Activated T-cell treated with anti-CD3 and anti-CD28 coated beads, Interleukin-2, amount 50 U/mL, for 24 hours (primary cell): ENCODE data around the gene PRDX1.
"Not testable (repeated sequence)": the region's sequence is repeated elsewhere in the genome, so short reads cannot be mapped to it uniquely, and the experiment has no call there.

ENCODE experiments used
- DNase-seq: peaks from one replicate; pipeline ENCODE4 v3.0.0-alpha.2; 2020
- H3K27ac Mint-ChIP-seq: 2 replicates; pipeline ENCODE4 v1.8.0; 2020; ENCODE audit warnings: mild to moderate bottlenecking, mixed read lengths
- H3K27me3 Mint-ChIP-seq: 2 replicates; pipeline ENCODE4 v1.8.0; 2020; ENCODE audit warnings: mixed read lengths
- H3K36me3 Mint-ChIP-seq: 2 replicates; pipeline ENCODE4 v1.8.0; 2020; ENCODE audit warnings: low read depth, mixed read lengths
- H3K4me1 Mint-ChIP-seq: 2 replicates; pipeline ENCODE4 v1.8.0; 2020; ENCODE audit warnings: low read depth, mixed read lengths
- H3K4me3 Mint-ChIP-seq: 2 replicates; pipeline ENCODE4 v1.8.0; 2020; ENCODE audit warnings: mild to moderate bottlenecking, moderate library complexity, mixed read lengths
- H3K9me3 Mint-ChIP-seq: 2 replicates; pipeline ENCODE4 v1.8.0; 2020; ENCODE audit warnings: mixed read lengths

The PRDX1 gene

DNA sequence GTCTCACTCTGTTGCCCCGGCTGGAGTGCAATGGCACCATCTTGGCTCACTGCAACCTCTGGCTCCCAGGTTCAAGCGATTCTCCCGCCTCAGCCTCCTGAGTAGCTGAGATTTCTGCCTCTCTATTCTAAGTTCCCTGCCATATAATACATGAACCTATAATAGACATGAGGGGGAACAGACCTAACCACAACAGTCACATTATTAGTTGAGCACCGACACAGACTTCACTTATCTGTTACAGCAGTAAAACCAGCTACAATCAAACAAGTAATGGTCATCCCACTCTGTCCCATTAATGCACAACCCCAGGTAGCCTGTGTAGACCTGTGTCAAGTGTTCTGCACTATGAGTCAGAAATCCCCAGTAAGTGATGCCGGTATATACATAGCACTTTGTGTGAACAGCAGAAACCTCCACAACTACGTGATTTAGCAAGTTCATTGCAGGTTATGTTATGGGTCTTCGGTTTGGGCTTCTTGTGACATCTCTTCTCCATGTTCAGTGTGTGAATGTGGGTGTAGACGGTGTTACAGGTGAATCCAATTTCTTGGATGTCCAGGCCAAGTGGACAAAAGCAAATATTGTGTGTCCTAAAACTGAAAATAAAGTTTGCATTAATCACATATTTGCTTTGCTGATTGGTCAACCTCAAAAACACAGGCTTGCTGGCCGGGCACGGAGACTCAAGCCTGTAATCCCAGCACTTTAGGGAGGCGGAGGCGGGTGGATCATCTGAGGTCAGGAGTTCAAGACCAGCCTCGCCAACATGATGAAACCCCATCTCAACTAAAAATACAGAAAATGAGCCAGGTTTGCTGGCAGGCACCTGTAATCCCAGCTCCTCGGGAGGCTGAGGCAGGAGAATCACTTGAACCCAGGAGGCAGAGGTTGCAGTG, 18.0 kb downstream of the PRDX1 start:
- no peak overlapping the region for H3K27ac Mint-ChIP-seq
- H3K27me3 Mint-ChIP-seq = no peaks in the 10 kb centered on the region
- no peak overlapping the region for H3K4me3 Mint-ChIP-seq
- H3K36me3 Mint-ChIP-seq = peaks cover 42% of the 10 kb centered on the region
- no peaks in the 10 kb centered on the region for H3K9me3 Mint-ChIP-seq
- H3K4me1 Mint-ChIP-seq = peaks cover 37% of the 10 kb centered on the region
- no peak for DNase-seq

- no peak for DNase-seq
- H3K27me3 Mint-ChIP-seq = no peaks in the 10 kb centered on the region
- H3K27ac Mint-ChIP-seq = no peak overlapping the region
- H3K4me3 Mint-ChIP-seq = peak overlapping the region; percentile 92
- no peaks in the 10 kb centered on the region for H3K9me3 Mint-ChIP-seq
- peaks cover 39% of the 10 kb centered on the region for H3K4me1 Mint-ChIP-seq
- H3K36me3 Mint-ChIP-seq = peaks cover 28% of the 10 kb centered on the region
Measured at GRCh38 chr1:45501505-45501859, 20.2 kb downstream of the PRDX1 start.

DNA sequence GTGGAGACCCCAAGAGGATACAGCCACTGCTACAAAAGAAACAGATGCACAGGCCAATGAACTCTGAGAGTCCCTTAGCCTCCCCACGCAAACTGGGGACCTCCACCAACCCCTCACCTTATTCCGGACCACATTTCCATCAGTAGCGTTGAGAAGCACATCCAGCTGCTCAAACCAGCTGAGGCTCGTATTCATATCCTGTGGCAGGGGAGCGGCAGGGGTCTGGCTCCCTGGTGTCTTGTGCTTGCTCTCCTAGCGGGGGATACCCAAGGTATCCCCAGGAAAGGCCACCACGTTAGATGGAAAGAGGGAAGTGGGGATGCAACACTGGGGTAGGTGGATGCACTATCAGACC, 22.3 kb downstream of the PRDX1 start:
- H3K27ac Mint-ChIP-seq = peak overlapping the region; percentile 95
- peaks cover 39% of the 10 kb centered on the region for H3K4me1 Mint-ChIP-seq
- peak overlapping the region; percentile 92 for H3K4me3 Mint-ChIP-seq
- no peak for DNase-seq
- H3K36me3 Mint-ChIP-seq = peaks cover 27% of the 10 kb centered on the region
- H3K9me3 Mint-ChIP-seq = no peaks in the 10 kb centered on the region
- no peaks in the 10 kb centered on the region for H3K27me3 Mint-ChIP-seq

DNA sequence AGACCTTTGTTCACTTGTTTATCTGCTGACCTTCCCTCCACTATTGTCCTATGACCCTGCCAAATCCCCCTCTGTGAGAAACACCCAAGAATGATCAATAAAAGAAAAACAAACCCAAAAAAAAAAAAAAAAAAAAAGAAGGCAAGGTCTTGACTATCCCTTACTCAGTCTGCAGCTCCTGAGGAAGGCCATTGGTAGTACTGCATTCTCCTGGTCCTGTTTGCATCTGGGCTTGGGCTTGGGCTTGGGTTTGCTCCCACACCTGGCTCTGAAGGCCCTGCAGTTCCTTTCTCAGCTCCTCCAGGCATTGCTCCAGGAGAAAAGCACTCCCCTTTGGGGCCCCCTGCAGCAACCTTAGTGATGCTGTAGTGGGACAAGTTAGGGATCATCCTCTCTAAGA, 23.4 kb downstream of the PRDX1 start:
- no peak overlapping the region for H3K4me3 Mint-ChIP-seq
- H3K9me3 Mint-ChIP-seq = no peaks in the 10 kb centered on the region
- H3K27me3 Mint-ChIP-seq = no peaks in the 10 kb centered on the region
- H3K27ac Mint-ChIP-seq = no peak overlapping the region
- H3K36me3 Mint-ChIP-seq = peaks cover 18% of the 10 kb centered on the region
- no peak for DNase-seq
- H3K4me1 Mint-ChIP-seq = peaks cover 35% of the 10 kb centered on the region

- H3K27me3 Mint-ChIP-seq = no peaks in the 10 kb centered on the region
- DNase-seq = no peak
- H3K9me3 Mint-ChIP-seq = no peaks in the 10 kb centered on the region
- H3K4me3 Mint-ChIP-seq = no peak overlapping the region
- H3K27ac Mint-ChIP-seq = peak overlapping the region; percentile 11
- H3K4me1 Mint-ChIP-seq = peaks cover 9% of the 10 kb centered on the region
- H3K36me3 Mint-ChIP-seq = peaks cover 2% of the 10 kb centered on the region
Measured at GRCh38 chr1:45493116-45493697, 28.5 kb downstream of the PRDX1 start.

GRCh38 chr1:45492691-45493090, 29.0 kb downstream of the PRDX1 start:
- no peaks in the 10 kb centered on the region for H3K27me3 Mint-ChIP-seq
- peaks cover 9% of the 10 kb centered on the region for H3K4me1 Mint-ChIP-seq
- peaks cover 2% of the 10 kb centered on the region for H3K36me3 Mint-ChIP-seq
- H3K27ac Mint-ChIP-seq = no peak overlapping the region
- H3K9me3 Mint-ChIP-seq = no peaks in the 10 kb centered on the region
- DNase-seq = no peak
- H3K4me3 Mint-ChIP-seq = no peak overlapping the region

DNA sequence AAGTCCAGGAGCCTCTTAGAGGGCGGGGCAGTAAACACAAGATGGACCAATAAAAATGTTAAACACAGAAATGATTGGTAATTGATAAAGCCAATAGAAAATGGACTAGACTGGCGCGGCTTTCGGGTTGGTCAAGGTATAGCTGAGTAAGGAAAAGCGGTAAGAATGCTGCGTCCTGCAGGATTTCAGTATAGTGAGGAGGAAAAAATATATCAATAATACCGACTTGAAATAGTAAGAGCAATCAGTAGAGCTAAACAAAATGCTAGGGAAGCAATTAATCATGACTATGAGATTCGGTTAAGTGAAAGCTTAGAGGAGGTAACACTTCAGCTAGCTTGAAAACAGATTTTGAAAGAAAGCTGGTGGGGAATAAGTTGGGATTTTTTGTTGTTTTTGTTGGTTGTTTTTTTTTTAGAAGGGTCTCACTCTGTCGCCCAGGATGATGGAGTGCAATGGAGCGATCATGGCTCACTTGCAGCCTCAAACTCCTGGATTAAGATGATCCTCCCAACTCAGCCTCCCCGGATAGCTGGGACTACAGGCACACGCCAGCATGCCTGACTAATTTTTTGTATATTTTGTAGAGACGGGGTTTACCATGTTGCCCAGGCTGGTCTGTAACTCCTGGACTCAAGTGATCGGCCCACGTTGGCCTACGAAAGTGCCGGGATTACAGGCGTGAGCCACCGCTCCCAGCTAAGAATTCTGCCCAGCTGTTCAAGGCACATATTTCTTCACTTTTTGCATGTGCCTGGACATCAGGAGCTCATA, 30.0 kb downstream of the PRDX1 start:
- Mint-ChIP-seq H3K9me3 (no peaks in the 10 kb centered on the region), H3K27ac (no peak overlapping the region), H3K36me3 (peaks cover 2% of the 10 kb centered on the region), H3K27me3 (no peaks in the 10 kb centered on the region), H3K4me3 (no peak overlapping the region), H3K4me1 (peaks cover 9% of the 10 kb centered on the region)
- no peak for DNase-seq

DNA sequence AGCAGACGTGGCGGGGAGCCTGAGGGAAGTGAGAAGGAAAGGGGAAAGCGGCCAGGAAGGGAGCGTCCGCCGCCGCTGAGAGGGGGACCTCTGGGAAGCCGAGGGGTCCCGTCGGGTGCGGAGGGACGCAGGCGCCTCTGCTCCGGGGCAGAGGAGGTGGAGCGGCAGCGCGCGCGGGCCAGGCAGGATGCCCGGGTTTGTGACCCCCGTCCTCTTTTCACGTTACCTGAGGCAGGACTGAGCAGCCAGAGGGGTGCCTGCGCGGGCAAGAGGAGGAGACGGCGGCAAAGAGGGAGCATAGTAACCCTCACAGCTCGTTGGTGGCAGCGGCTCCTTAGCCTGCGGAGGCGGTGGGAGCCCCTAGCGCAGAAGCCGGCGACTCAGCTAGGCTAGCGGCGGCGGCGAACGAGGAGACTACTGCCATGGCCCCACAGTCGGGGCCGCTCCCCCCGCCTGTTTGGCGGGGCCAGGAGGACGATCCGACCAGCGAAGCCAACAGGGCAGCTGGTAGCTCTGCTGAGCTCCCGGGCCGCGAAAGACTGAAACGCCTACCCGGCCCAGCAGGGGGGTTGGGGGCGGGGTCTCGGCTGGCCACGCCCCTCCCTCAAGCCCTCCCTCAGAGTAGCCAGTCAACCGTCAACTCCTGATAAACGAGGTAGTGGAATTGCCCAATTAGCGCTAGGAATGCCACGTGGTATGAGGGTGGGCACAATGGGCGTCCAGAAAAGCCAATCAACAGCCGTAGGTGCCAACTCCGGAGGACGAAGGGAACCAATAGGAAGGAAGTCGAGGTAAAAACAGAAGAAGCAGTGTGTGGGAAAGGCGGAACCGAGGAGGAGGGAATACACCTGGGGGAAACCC, 30.8 kb downstream of the PRDX1 start, which contains the start of gene TESK2:
Gene TESK2, minus strand, starts transcription at position 538 of the 861 bp plus-strand sequence. CDS start 33,378 bp downstream, outside the sequence.
- Mint-ChIP-seq H3K4me3 (no peak within 1 kb of the TSS), H3K4me1 (peaks cover 9% of the 10 kb centered on the region), H3K9me3 (no peaks in the 10 kb centered on the region), H3K27me3 (no peaks in the 10 kb centered on the region), H3K27ac (no peak within 1 kb of the TSS), H3K36me3 (peaks cover 2% of the 10 kb centered on the region)
- DNase-seq = peak; percentile 95

DNA sequence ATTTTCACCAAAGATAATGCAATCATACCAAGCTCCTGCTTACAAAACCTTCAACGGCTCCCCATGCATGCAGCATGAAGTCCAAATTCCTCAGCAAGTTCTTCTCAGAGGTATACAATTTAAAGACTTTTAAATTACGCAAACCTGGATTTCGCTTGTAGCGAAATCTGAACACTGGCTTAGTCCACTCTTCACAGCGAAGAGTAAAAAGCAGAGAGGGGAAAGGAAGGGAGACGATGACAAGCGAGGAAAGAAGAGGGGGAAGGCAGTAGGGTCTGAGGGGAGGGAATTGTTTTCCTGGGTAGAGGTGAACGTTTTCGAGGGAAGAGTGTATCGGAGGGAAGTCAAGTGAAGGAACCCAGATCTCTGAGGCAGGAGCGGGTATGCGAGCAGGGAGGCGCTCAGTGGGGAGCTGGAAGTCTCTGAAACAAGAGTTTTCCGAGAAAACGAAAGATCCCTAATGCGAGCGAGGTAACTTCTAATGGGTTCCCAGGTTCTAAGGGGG, 31.5 kb downstream of the PRDX1 start:
- DNase-seq = no peak
- no peaks in the 10 kb centered on the region for H3K9me3 Mint-ChIP-seq
- H3K27me3 Mint-ChIP-seq = no peaks in the 10 kb centered on the region
- H3K36me3 Mint-ChIP-seq = peaks cover 2% of the 10 kb centered on the region
- H3K4me1 Mint-ChIP-seq = peaks cover 9% of the 10 kb centered on the region
- no peak overlapping the region for H3K27ac Mint-ChIP-seq
- H3K4me3 Mint-ChIP-seq = no peak overlapping the region

DNA sequence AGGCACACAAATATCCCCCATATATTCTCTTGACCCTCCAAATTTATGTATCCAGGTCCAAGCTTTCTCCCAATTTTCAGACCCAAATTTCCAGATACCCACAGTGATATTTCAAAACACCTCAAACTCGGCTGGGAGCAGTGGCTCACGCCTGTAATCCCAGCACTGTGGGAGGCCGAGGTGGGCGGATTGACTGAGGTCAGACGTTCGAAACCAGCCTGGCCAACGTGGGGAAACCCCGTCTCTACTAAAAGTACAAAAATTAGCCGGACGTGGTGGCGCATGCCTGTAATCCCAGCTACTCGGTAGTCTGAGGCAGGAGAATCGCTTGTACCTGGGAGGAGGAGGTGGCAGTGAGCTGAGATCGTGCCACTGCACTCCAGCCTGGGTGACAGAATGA, 32.3 kb downstream of the PRDX1 start:
- not testable (repeated sequence) for H3K4me3 Mint-ChIP-seq

GRCh38 chr1:45488666-45489377, 32.9 kb downstream of the PRDX1 start:
- Mint-ChIP-seq H3K27ac (peak overlapping the region; percentile 28), H3K36me3 (no peaks in the 10 kb centered on the region), H3K27me3 (no peaks in the 10 kb centered on the region), H3K9me3 (no peaks in the 10 kb centered on the region), H3K4me3 (no peak overlapping the region), H3K4me1 (peaks cover 9% of the 10 kb centered on the region)
- DNase-seq = no peak

More for the DNA sequence above, 32.3 kb downstream of the PRDX1 start:
- not testable (repeated sequence) for H3K36me3 Mint-ChIP-seq, H3K27me3 Mint-ChIP-seq, H3K4me1 Mint-ChIP-seq, H3K9me3 Mint-ChIP-seq
- peak overlapping the region; percentile 28 for H3K27ac Mint-ChIP-seq
- peak; percentile 62 for DNase-seq

- H3K27me3 Mint-ChIP-seq = no peaks in the 10 kb centered on the region
- no peak overlapping the region for H3K4me3 Mint-ChIP-seq
- H3K9me3 Mint-ChIP-seq = no peaks in the 10 kb centered on the region
- H3K36me3 Mint-ChIP-seq = no peaks in the 10 kb centered on the region
- H3K27ac Mint-ChIP-seq = no peak overlapping the region
- H3K4me1 Mint-ChIP-seq = peaks cover 4% of the 10 kb centered on the region
- DNase-seq = no peak
Measured at GRCh38 chr1:45485949-45486348, 35.7 kb downstream of the PRDX1 start.

DNA sequence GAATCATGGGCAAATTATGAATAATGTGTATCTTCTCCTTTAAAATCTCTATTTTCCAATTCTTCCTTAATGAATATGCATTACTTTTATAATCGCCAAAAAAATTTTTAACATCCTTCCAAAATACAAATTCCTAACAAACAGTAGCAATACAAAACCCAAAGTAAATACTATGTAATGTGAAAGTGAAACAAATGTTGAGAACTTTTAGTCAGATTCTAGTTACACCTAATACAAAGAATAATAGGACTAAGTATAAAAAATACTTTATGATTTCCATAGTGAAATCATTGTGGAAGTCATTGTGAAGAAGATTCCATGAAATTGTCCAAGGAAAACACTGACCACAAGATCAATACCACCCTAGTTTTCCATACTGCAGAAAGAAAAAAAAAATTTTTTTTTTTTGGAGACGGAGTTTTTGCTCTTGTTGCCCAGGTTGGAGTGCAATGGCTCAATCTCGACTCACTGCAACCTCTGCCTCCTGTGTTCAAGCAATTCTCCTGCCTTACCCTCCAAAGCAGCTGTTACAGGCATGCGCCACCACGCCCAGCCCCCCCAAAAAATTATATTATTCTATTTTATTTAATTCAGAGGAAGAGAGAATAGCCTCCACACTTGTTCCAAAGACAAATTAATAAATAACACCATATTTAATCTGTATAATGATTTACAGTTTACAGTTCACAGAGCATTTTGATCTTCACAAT, 42.5 kb downstream of the PRDX1 start:
- DNase-seq = no peak
- Mint-ChIP-seq H3K36me3 (no peaks in the 10 kb centered on the region), H3K27ac (no peak overlapping the region), H3K27me3 (no peaks in the 10 kb centered on the region), H3K4me3 (no peak overlapping the region), H3K9me3 (no peaks in the 10 kb centered on the region), H3K4me1 (peaks cover 3% of the 10 kb centered on the region)
